H1 (cell line): ENCODE measurements around the gene PPP1R13B. TPM values are rescaled to one million over a fixed set of nuclear protein-coding genes. Genes with fewer than 3 reads are reported as not detected.

Source experiments
- CTCF ChIA-PET: fragments of 300-600 bp; sonication (Branson Sonifier 250); formaldehyde crosslinking; loops from one replicate; lab custom pipeline; 2021; ENCODE audit not compliant: partially characterized antibody; lab: Charles Lee
- POLR2A ChIA-PET: fragments of 300-600 bp; sonication (Branson Sonifier 250); formaldehyde crosslinking; loops from one replicate; lab custom pipeline; 2021; ENCODE audit warnings: inconsistent platforms; ENCODE audit not compliant: partially characterized antibody; lab: Charles Lee
- DNase-seq, 2 experiments: peaks; one replicate each; pipeline versions ENCODE4 v3.0.0 to v3.0.0-alpha.2; 2010 to 2022; ENCODE audit warnings: low spot score in 2 of 2, low read depth in 1 of 2, mixed read lengths in 1 of 2
- FAIRE-seq: peaks from 2 replicates; lab custom pipeline; 2011; peaks lifted over from hg19 to GRCh38; lab: Jason Lieb, UNC
- H2AFZ ChIP-seq: 2 replicates; pipeline ENCODE4 v1.8.1; 2012; ENCODE audit warnings: low read length, inconsistent platforms
- H2AK5ac ChIP-seq: 2 replicates; pipeline ENCODE4 v1.6.1; 2013; ENCODE audit warnings: low read depth, low read length
- H2BK120ac ChIP-seq: replicated peaks from 2 replicates; pipeline ENCODE3; 2013; ENCODE audit warnings: low read depth, low read length, inconsistent platforms
- H2BK12ac ChIP-seq: 2 replicates; pipeline ENCODE4 v1.6.1; 2013; ENCODE audit warnings: low read depth, low read length
- H2BK15ac ChIP-seq: 2 replicates; pipeline ENCODE4 v1.6.1; 2013; ENCODE audit warnings: low read length
- H2BK20ac ChIP-seq: 2 replicates; pipeline ENCODE4 v1.6.1; 2013; ENCODE audit warnings: low read length
- H2BK5ac ChIP-seq: 2 replicates; pipeline ENCODE4 v1.6.1; 2013; ENCODE audit warnings: low read depth, low read length
- H3K14ac ChIP-seq: 2 replicates; pipeline ENCODE4 v1.6.1; 2013; ENCODE audit warnings: inconsistent platforms; ENCODE audit not compliant: insufficient read length
- H3K18ac ChIP-seq: 2 replicates; pipeline ENCODE4 v1.6.1; 2013; ENCODE audit warnings: low read length; ENCODE audit errors: extremely low read depth
- H3K23ac ChIP-seq: 2 replicates; pipeline ENCODE4 v1.6.1; 2013; ENCODE audit warnings: inconsistent platforms; ENCODE audit not compliant: insufficient read length
- H3K23me2 ChIP-seq: 2 replicates; pipeline ENCODE4 v1.6.1; 2013; ENCODE audit warnings: low read depth, low read length
- H3K27ac ChIP-seq: 2 replicates; pipeline ENCODE4 v1.6.1; 2011; ENCODE audit warnings: low read depth, low read length, inconsistent platforms
- H3K27me3 ChIP-seq, 4 experiments: replicated peaks in 1 of 4; 1 replicate in 1 of 4; 2 replicates in 3 of 4; pipeline versions ENCODE4 v1.6.1 to v1.8.1; 2011 to 2013; ENCODE audit warnings: low read length in 3 of 4, mild to moderate bottlenecking in 3 of 4, inconsistent platforms in 2 of 4, mixed read lengths in 2 of 4, moderate library complexity in 1 of 4; ENCODE audit not compliant: control insufficient read depth in 3 of 4, insufficient read depth in 3 of 4; ENCODE audit errors: extremely low read depth in 1 of 4
- H3K36me3 ChIP-seq, 4 experiments: 2 replicates each; pipeline versions ENCODE4 v1.6.1 to v1.8.1; 2011 to 2013; ENCODE audit warnings: mild to moderate bottlenecking in 4 of 4, low read length in 3 of 4, moderate library complexity in 2 of 4, control low read depth in 1 of 4, inconsistent platforms in 1 of 4; ENCODE audit not compliant: insufficient read depth in 4 of 4, control insufficient read depth in 2 of 4
- H3K4ac ChIP-seq: replicated peaks from 2 replicates; pipeline ENCODE3; 2013; ENCODE audit warnings: low read length, low read depth, mixed read lengths, inconsistent platforms; ENCODE audit not compliant: insufficient read length
- H3K4me1 ChIP-seq, 4 experiments: replicated peaks in 1 of 4; 1 replicate in 1 of 4; 2 replicates in 3 of 4; pipeline versions ENCODE4 v1.6.1 to v1.8.1; 2011 to 2013; ENCODE audit warnings: low read length in 3 of 4, inconsistent platforms in 2 of 4, mixed read lengths in 1 of 4; ENCODE audit not compliant: insufficient read depth in 4 of 4, control insufficient read depth in 3 of 4
- H3K4me2 ChIP-seq, 2 experiments: 2 replicates each; pipeline versions ENCODE4 v1.6.1 to v1.8.1; 2011 to 2013; ENCODE audit warnings: low read depth in 2 of 2, low read length in 2 of 2, control low read depth in 1 of 2, inconsistent platforms in 1 of 2, mild to moderate bottlenecking in 1 of 2; ENCODE audit not compliant: insufficient read depth in 1 of 2
- H3K4me3 ChIP-seq, 4 experiments: fragments of 200-600, 300-600 bp in 1 of 4; sonication (generic), shearing (Covaris generic), sonication (Bioruptor Twin) in 1 of 4; 2 replicates each; pipeline versions ENCODE4 v1.5.1 to v1.8.1; 2011 to 2016; ENCODE audit warnings: low read length in 4 of 4, low read depth in 3 of 4, control low read depth in 2 of 4, inconsistent platforms in 2 of 4, mild to moderate bottlenecking in 2 of 4, mixed read lengths in 1 of 4, moderate library complexity in 1 of 4; ENCODE audit not compliant: insufficient read depth in 2 of 4; ENCODE audit errors: extremely low read depth in 1 of 4
- H3K56ac ChIP-seq: replicated peaks from 2 replicates; pipeline ENCODE3; 2013; ENCODE audit warnings: low read depth, mild to moderate bottlenecking, mixed read lengths, low read length, inconsistent platforms; ENCODE audit not compliant: insufficient read length
- H3K79me1 ChIP-seq: 2 replicates; pipeline ENCODE4 v1.6.1; 2013; ENCODE audit warnings: low read depth, low read length, control low read depth
- H3K79me2 ChIP-seq, 2 experiments: 2 replicates each; pipeline versions ENCODE4 v1.6.1 to v1.8.1; 2012 to 2013; ENCODE audit warnings: low read length in 2 of 2, mild to moderate bottlenecking in 2 of 2, inconsistent platforms in 1 of 2; ENCODE audit not compliant: insufficient read depth in 2 of 2, control insufficient read depth in 1 of 2
- H3K9ac ChIP-seq, 4 experiments: replicated peaks in 1 of 4; 1 replicate in 1 of 4; 2 replicates in 3 of 4; pipeline versions ENCODE4 v1.6.1 to v1.8.1; 2011 to 2013; ENCODE audit warnings: low read depth in 3 of 4, low read length in 3 of 4, control low read depth in 2 of 4, mild to moderate bottlenecking in 2 of 4, moderate library complexity in 2 of 4, inconsistent platforms in 1 of 4; ENCODE audit errors: extremely low read depth in 1 of 4
- H3K9me3 ChIP-seq, 2 experiments: 2 replicates each; pipeline versions ENCODE4 v1.6.1 to v1.8.1; 2012 to 2013; ENCODE audit warnings: mild to moderate bottlenecking in 2 of 2, moderate library complexity in 2 of 2, control low read depth in 1 of 2, inconsistent platforms in 1 of 2, low read depth in 1 of 2, low read length in 1 of 2, mixed read lengths in 1 of 2; ENCODE audit not compliant: insufficient read depth in 2 of 2
- H4K20me1 ChIP-seq, 2 experiments: replicated peaks in 1 of 2; 2 replicates each; pipeline versions ENCODE3 to v1.8.1; 2011 to 2013; ENCODE audit warnings: inconsistent platforms in 2 of 2, low read length in 2 of 2, mild to moderate bottlenecking in 1 of 2; ENCODE audit not compliant: insufficient read depth in 2 of 2, control insufficient read depth in 1 of 2
- H4K5ac ChIP-seq: 2 replicates; pipeline ENCODE4 v1.6.1; 2013; ENCODE audit warnings: low read length, low read depth, mixed read lengths, inconsistent platforms; ENCODE audit not compliant: insufficient read length
- H4K8ac ChIP-seq: 2 replicates; pipeline ENCODE4 v1.8.0; 2013; ENCODE audit warnings: mild to moderate bottlenecking, moderate library complexity, low read length, inconsistent platforms; ENCODE audit not compliant: insufficient read depth; ENCODE audit errors: extremely low read depth
- H4K91ac ChIP-seq: replicated peaks from 2 replicates; pipeline ENCODE3; 2013; ENCODE audit warnings: low read length, mixed read lengths, inconsistent platforms; ENCODE audit not compliant: insufficient read length
- BCL11A ChIP-seq, 2 experiments: IDR thresholded peaks; one replicate each; pipeline ENCODE4 v1.6.1; 2011; ENCODE audit warnings: low read depth in 2 of 2, low read length in 2 of 2, mild to moderate bottlenecking in 2 of 2
- CHD2 ChIP-seq: IDR thresholded peaks from 2 replicates; pipeline ENCODE4 v1.6.1; 2012; ENCODE audit warnings: low read length, improper control_type of control experiment
- CTBP2 ChIP-seq: IDR thresholded peaks from 2 replicates; pipeline ENCODE4 v1.7.0; 2011; ENCODE audit warnings: borderline replicate concordance, mild to moderate bottlenecking, moderate library complexity, mixed read lengths, low read length; ENCODE audit not compliant: insufficient read depth, insufficient read length
- KDM4A ChIP-seq: IDR thresholded peaks from one replicate; pipeline ENCODE4 v1.7.1; 2012; ENCODE audit warnings: low read depth, mild to moderate bottlenecking, moderate library complexity, low read length, inconsistent platforms; ENCODE audit not compliant: severe bottlenecking
- MAFK ChIP-seq: IDR thresholded peaks from 2 replicates; pipeline ENCODE4 v1.6.1; 2012; ENCODE audit warnings: low read depth, mild to moderate bottlenecking, improper control_type of control experiment, low read length
- POLR2A ChIP-seq, 2 experiments: IDR thresholded peaks; 1 replicate in 1 of 2; 2 replicates in 1 of 2; pipeline ENCODE4 v1.6.1; 2011; ENCODE audit warnings: low read depth in 2 of 2, low read length in 2 of 2, mild to moderate bottlenecking in 2 of 2; ENCODE audit errors: control extremely low read depth in 1 of 2
- POU5F1 ChIP-seq: IDR thresholded peaks from 2 replicates; pipeline ENCODE4 v1.6.1; 2011; ENCODE audit warnings: low read depth, mild to moderate bottlenecking, low read length, moderate library complexity
- SIN3A ChIP-seq, 2 experiments: IDR thresholded peaks in 1 of 2; conservative IDR thresholded peaks in 1 of 2; 2 replicates each; pipeline ENCODE4 v1.6.1; 2011 to 2012; ENCODE audit warnings: low read length in 2 of 2, improper control_type of control experiment in 1 of 2, low read depth in 1 of 2, mild to moderate bottlenecking in 1 of 2
- SIX5 ChIP-seq: IDR thresholded peaks from 2 replicates; pipeline ENCODE4 v1.6.1; 2011; ENCODE audit warnings: mild to moderate bottlenecking, low read depth, low read length
- SUZ12 ChIP-seq: fragments of 200-600 bp; sonication (generic); IDR thresholded peaks from 2 replicates; pipeline ENCODE4 v1.6.1; 2012; ENCODE audit warnings: mild to moderate bottlenecking, inconsistent platforms, low read length, moderate library complexity, mixed read lengths
- TBP ChIP-seq: IDR thresholded peaks from 2 replicates; pipeline ENCODE4 v1.6.1; 2011; ENCODE audit warnings: low read depth, low read length, improper control_type of control experiment
- ZNF274 ChIP-seq: IDR thresholded peaks from 2 replicates; pipeline ENCODE4 v1.7.0; 2012; ENCODE audit warnings: low read length, borderline replicate concordance; ENCODE audit errors: extremely low read depth
- WGBS, 2 experiments: shearing (Covaris generic) in 1 of 2; methylation state at CpG; one replicate each; pipeline versions ENCODE4 v1.1.6 to v1.1.7; 2013 to 2015; ENCODE audit warnings: low lambda C conversion rate in 2 of 2, mixed read lengths in 2 of 2, inconsistent platforms in 1 of 2, low coverage in 1 of 2, missing lambda C conversion rate in 1 of 2; ENCODE audit not compliant: insufficient replicate concordance in 2 of 2, insufficient coverage in 1 of 2, insufficient read length in 1 of 2; ENCODE audit errors: extremely low coverage in 1 of 2, missing lambda C conversion rate in 1 of 2; 5-methylcytosine and 5-hydroxymethylcytosine counted together
- polyA plus RNA-seq, 7 experiments: library from polyadenylated mRNA; depleted of rRNA in 3 of 7; stranded (reverse) in 5 of 7; unstranded in 2 of 7; fragments of >200 nt in 5 of 7; fragments of 200-250 nt in 2 of 7; gene quantifications; 1 replicate in 5 of 7; 2 replicates in 1 of 7; 4 replicates in 1 of 7; pipeline versions ENCODE4 v1.2.1 to v1.2.3, GENCODE V29; 2011 to 2013; ENCODE audit warnings: missing spikeins in 2 of 7, mixed read lengths in 2 of 7
- total RNA-seq: library from RNA; stranded (reverse); fragmentation: NEBNext Ultra II Directional; extraction: Animal tissue kit (Norgen Biotek cat#: 25700); gene quantifications from 2 replicates; pipeline ENCODE4 v1.2.1, GENCODE V29; 2021
- TF ChIP-seq, protein P1 (sequence below): IDR thresholded peaks from 2 replicates; pipeline ENCODE4 v1.6.1; 2012; ENCODE audit warnings: low read length, inconsistent platforms

Gene PPP1R13B
- total and polyA plus RNA-seq, 2 of the 8 experiments (the other 6 are each of a cell fraction or from before 2014, with no cell fraction given): 2.6 to 8.9 TPM

DNA sequence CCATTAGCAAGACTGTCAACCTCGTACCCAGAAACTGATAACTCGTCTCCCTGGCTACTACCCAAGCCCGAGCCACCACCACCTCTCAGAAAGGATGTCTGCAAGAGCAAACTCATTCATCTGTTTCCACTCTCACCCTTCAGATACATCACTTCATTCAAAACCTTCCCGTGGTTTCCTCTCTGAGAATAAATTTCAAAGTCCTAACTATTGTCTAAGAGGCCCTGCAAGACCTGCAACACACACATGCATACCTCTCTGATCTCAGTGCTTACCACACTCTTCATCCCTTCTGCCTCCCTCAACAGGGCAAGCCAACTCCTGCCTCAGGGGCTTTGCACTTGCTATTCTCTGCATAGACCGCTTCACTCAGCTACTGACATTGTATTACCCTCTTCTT is 40.6 kb downstream of the PPP1R13B start:
- H3K4me1 ChIP-seq: peaks cover 0 to 3% (median 0%) of the 10 kb centered on the region in 4 experiments; a peak in 1 of 7 replicates
- H4K8ac ChIP-seq: no peak overlapping the region
- no peaks in the 10 kb centered on the region for H4K20me1 ChIP-seq
- 75% methylated on average over 5 of the region's 5 CpGs; no CpG with 5 or more reads in 1 of the 2 experiments for WGBS, 2 experiments
- CTCF ChIA-PET: interaction anchor here (0.8 to 9.5 kb wide), 14 partner anchors 19 to 271 kb away, joined by 3 to 180 read pairs (median 4); a partner anchor contains a TSS
- H2BK20ac ChIP-seq: no peak overlapping the region
- no peak overlapping the region for H3K27ac ChIP-seq
- H2BK12ac ChIP-seq: no peak overlapping the region
- DNase-seq: no peak
- H2AK5ac ChIP-seq: no peak overlapping the region
- no peak overlapping the region for H3K9ac ChIP-seq
- H3K79me1 ChIP-seq: no peaks in the 10 kb centered on the region
- H3K23ac ChIP-seq: no peak overlapping the region
- no peaks in the 10 kb centered on the region for H3K9me3 ChIP-seq
- no peaks in the 10 kb centered on the region for H3K23me2 ChIP-seq
- H3K27me3 ChIP-seq: no peaks in the 10 kb centered on the region
- no peaks in the 10 kb centered on the region for H3K36me3 ChIP-seq
- H3K79me2 ChIP-seq: no peaks in the 10 kb centered on the region; a peak in 1 of 4 replicates
- no peak for FAIRE-seq
- H4K5ac ChIP-seq: no peak overlapping the region
- no peak overlapping the region for H4K91ac ChIP-seq
- H2BK5ac ChIP-seq: no peak overlapping the region
- no peak overlapping the region for H3K4me3 ChIP-seq
- H2AFZ ChIP-seq: no peak overlapping the region
- no peak overlapping the region for H2BK120ac ChIP-seq
- POLR2A ChIA-PET: interaction anchor here (0.6 kb wide), 1 partner anchor 35 kb away, joined by 3 read pairs; no protein-coding TSS in a partner anchor
- no peak overlapping the region for H2BK15ac ChIP-seq
- no peak overlapping the region for H3K56ac ChIP-seq
- H3K14ac ChIP-seq: no peak overlapping the region
- no peak overlapping the region for H3K18ac ChIP-seq
- no peak overlapping the region for H3K4ac ChIP-seq
- H3K4me2 ChIP-seq: no peak overlapping the region
- TF ChIP-seq KDM4A: no peak
- no peak for TF ChIP-seq TBP
- no peak for TF ChIP-seq CHD2
- TF ChIP-seq, protein P1, sequence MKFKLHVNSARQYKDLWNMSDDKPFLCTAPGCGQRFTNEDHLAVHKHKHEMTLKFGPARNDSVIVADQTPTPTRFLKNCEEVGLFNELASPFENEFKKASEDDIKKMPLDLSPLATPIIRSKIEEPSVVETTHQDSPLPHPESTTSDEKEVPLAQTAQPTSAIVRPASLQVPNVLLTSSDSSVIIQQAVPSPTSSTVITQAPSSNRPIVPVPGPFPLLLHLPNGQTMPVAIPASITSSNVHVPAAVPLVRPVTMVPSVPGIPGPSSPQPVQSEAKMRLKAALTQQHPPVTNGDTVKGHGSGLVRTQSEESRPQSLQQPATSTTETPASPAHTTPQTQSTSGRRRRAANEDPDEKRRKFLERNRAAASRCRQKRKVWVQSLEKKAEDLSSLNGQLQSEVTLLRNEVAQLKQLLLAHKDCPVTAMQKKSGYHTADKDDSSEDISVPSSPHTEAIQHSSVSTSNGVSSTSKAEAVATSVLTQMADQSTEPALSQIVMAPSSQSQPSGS: no peak
- no peak for TF ChIP-seq SUZ12
- TF ChIP-seq SIN3A (conservative IDR thresholded peaks at IDR 0.05 in 1 of 2, IDR thresholded peaks at IDR 0.05 in 1 of 2; ENCODE audit: low read depth in 1 of 2, low read length in 2 of 2): no peak
- TF ChIP-seq POU5F1: no peak
- TF ChIP-seq BCL11A (IDR thresholded peaks at IDR 0.05; ENCODE audit: low read depth in 2 of 2, low read length in 2 of 2): no peak
- no peak for TF ChIP-seq CTBP2
- TF ChIP-seq ZNF274: no peak
- no peak for TF ChIP-seq POLR2A (IDR thresholded peaks at IDR 0.05; ENCODE audit: control extremely low read depth in 1 of 2, low read depth in 2 of 2, low read length in 2 of 2)
- TF ChIP-seq MAFK: no peak
- TF ChIP-seq SIX5: no peak
